Upper lobe of left lung (tissue), 6 donors: Measurements from ENCODE around the gene RAC3. TPM values are rescaled to one million over a fixed set of nuclear protein-coding genes. Genes with fewer than 3 reads are reported as not detected.

Source experiments
- ATAC-seq, 2 donors: fragments of 200-7000 bp; cut with Tn5 transposase; one replicate each; pipeline ENCODE4 v1.9.1; 2022; ENCODE audit warnings: mild to moderate bottlenecking in 2 of 2, moderate library complexity in 2 of 2; ENCODE audit not compliant: low FRiP score in 2 of 2
- DNase-seq, 2 donors: peaks; one replicate each; pipeline ENCODE4 v3.0.0-alpha.2; 2019 to 2020
- H3K27ac ChIP-seq, 4 donors: fragments of 200-600 bp; sonication (generic); one replicate each; pipeline ENCODE4 v1.5.1; 2016 to 2019
- H3K27me3 ChIP-seq, 4 donors: fragments of 200-600 bp; sonication (generic); one replicate each; pipeline ENCODE4 v1.5.1; 2017 to 2019
- H3K36me3 ChIP-seq, 4 donors: fragments of 200-600 bp; sonication (generic); one replicate each; pipeline ENCODE4 v1.5.1; 2016 to 2019
- H3K4me1 ChIP-seq, 4 donors: fragments of 200-600 bp; sonication (generic); one replicate each; pipeline ENCODE4 v1.5.1; 2018 to 2019
- H3K4me3 ChIP-seq, 4 donors: fragments of 200-600 bp; sonication (generic); one replicate each; pipeline ENCODE4 v1.5.1; 2017 to 2019; ENCODE audit warnings: mild to moderate bottlenecking in 2 of 4, moderate library complexity in 1 of 4
- H3K9me3 ChIP-seq, 4 donors: fragments of 200-600 bp; sonication (generic); one replicate each; pipeline ENCODE4 v1.5.1; 2018 to 2019
- CTCF ChIP-seq, 6 experiments: fragments of 450-650 bp in 4 of 6; fragments of 200-600 bp in 2 of 6; sonication (generic) in 2 of 6; IDR thresholded peaks; one replicate each; pipeline ENCODE4 v1.5.1; 2016 to 2019; ENCODE audit warnings: antibody characterized with exemption in 6 of 6
- EP300 ChIP-seq, 4 donors: sonication (generic); formaldehyde crosslinking; IDR thresholded peaks; one replicate each; pipeline ENCODE4 v1.5.1; 2017; ENCODE audit warnings: antibody characterized with exemption in 4 of 4, control low read depth in 2 of 4
- POLR2A ChIP-seq, 4 donors: fragments of 450-650 bp; IDR thresholded peaks; one replicate each; pipeline ENCODE4 v1.5.1; 2016 to 2017; ENCODE audit warnings: antibody characterized with exemption in 4 of 4, mild to moderate bottlenecking in 2 of 4
- POLR2AphosphoS5 ChIP-seq, 2 donors: sonication (generic); formaldehyde crosslinking; IDR thresholded peaks; one replicate each; pipeline ENCODE4 v1.5.1; 2017; ENCODE audit warnings: antibody characterized with exemption in 2 of 2
- whole genome bisulfite sequencing, 2 donors: methylation state at CpG; one replicate each; pipeline ENCODE4 v1.1.5; 2017 to 2018; 5-methylcytosine and 5-hydroxymethylcytosine counted together
- total RNA-seq, 6 donors: library from RNA; depleted of rRNA in 4 of 6; stranded (reverse); fragments of >200 nt in 4 of 6; gene quantifications; one replicate each; pipeline versions ENCODE4 v1.1.0 to v1.2.1, GENCODE V29; 2016 to 2021
- donor health status: DM: no; HTN: no; CAD: no; lungs with moderate emphysema.
- donor health status: DM: no; HTN: yes; CAD: no; lungs with severe emphysema.

The RAC3 gene
- total RNA-seq, 6 donors from 2014 or later: 3.0 to 12.6 (median 7.1) TPM

GRCh38 chr17:81986606-81987005 is 44.9 kb upstream of the RAC3 start:
- no peak for TF ChIP-seq POLR2AphosphoS5 (IDR thresholded peaks at IDR 0.05)
- no peak for TF ChIP-seq CTCF (IDR thresholded peaks at IDR 0.05)
- TF ChIP-seq POLR2A (IDR thresholded peaks at IDR 0.05): no peak
- no peak for TF ChIP-seq EP300 (IDR thresholded peaks at IDR 0.05)
- Histone ChIP-seq H3K27ac (no peak overlapping the region), H3K27me3 (no peaks in the 10 kb centered on the region), H3K36me3 (peaks cover 7 to 45% (median 29%) of the 10 kb centered on the region in 4 donors), H3K9me3 (no peaks in the 10 kb centered on the region), H3K4me3 (no peak overlapping the region), H3K4me1 (peaks cover 8 to 12% (median 10%) of the 10 kb centered on the region in 4 donors)
- 95% methylated on average over 26 of the region's 26 CpGs for WGBS, 2 donors
- no peak for ATAC-seq
- peak in 1 of 2 donors; percentile 78 for DNase-seq

GRCh38 chr17:81987161-81987770 is 44.2 kb upstream of the RAC3 start:
- H3K27ac ChIP-seq: no peak overlapping the region
- TF ChIP-seq POLR2AphosphoS5 (IDR thresholded peaks at IDR 0.05) (no peak), CTCF (IDR thresholded peaks at IDR 0.05) (no peak), EP300 (IDR thresholded peaks at IDR 0.05) (no peak), POLR2A (IDR thresholded peaks at IDR 0.05) (no peak)

GRCh38 chr17:81990836-81991683 is 40.4 kb upstream of the RAC3 start:
- Histone ChIP-seq H3K4me3 (no peak overlapping the region), H3K27ac (peak overlapping the region; percentile 51 to 79 (median 76)), H3K27me3 (no peaks in the 10 kb centered on the region), H3K36me3 (peaks cover 0 to 14% (median 3%) of the 10 kb centered on the region in 4 donors), H3K4me1 (peaks cover 21 to 48% (median 41%) of the 10 kb centered on the region in 4 donors), H3K9me3 (no peaks in the 10 kb centered on the region)
- TF ChIP-seq CTCF (IDR thresholded peaks at IDR 0.05) (no peak), POLR2AphosphoS5 (IDR thresholded peaks at IDR 0.05) (no peak), POLR2A (IDR thresholded peaks at IDR 0.05) (no peak), EP300 (IDR thresholded peaks at IDR 0.05) (no peak)
- peak in 1 of 2 donors; percentile 59 for DNase-seq
- peak in 1 of 2 donors; percentile 2 for ATAC-seq
- 79 to 82% methylated on average over 9 to 25 of the region's 25 CpGs for WGBS, 2 donors

More at GRCh38 chr17:81987161-81987770, 44.2 kb upstream of the RAC3 start:
- Histone ChIP-seq H3K9me3 (no peaks in the 10 kb centered on the region), H3K27me3 (no peaks in the 10 kb centered on the region), H3K36me3 (peaks cover 7 to 45% (median 27%) of the 10 kb centered on the region in 4 donors), H3K4me1 (peaks cover 13 to 17% (median 16%) of the 10 kb centered on the region in 4 donors), H3K4me3 (no peak overlapping the region)
- 80 to 87% methylated on average over 25 to 26 of the region's 26 CpGs for WGBS, 2 donors
- DNase-seq (peak in 1 of 2 donors; percentile 81), ATAC-seq (no peak)

- Histone ChIP-seq H3K27ac (peak overlapping the region; percentile 51 to 79 (median 76)), H3K36me3 (peaks cover 0 to 11% (median 7%) of the 10 kb centered on the region in 4 donors), H3K9me3 (no peaks in the 10 kb centered on the region), H3K4me1 (peaks cover 21 to 48% (median 41%) of the 10 kb centered on the region in 4 donors), H3K27me3 (no peaks in the 10 kb centered on the region), H3K4me3 (peak overlapping the region in 2 of 4 donors; percentile 7 to 25)
- TF ChIP-seq EP300 (IDR thresholded peaks at IDR 0.05) (no peak), POLR2A (IDR thresholded peaks at IDR 0.05) (peak in 1 of 4 donors; percentile 76), POLR2AphosphoS5 (IDR thresholded peaks at IDR 0.05) (peak; percentile 13 to 51), CTCF (IDR thresholded peaks at IDR 0.05) (peak in 1 of 6 experiments; percentile 22)
- DNase-seq (peak; percentile 95), ATAC-seq (peak; percentile 59 to 91)
- WGBS, 2 donors: 26 to 60% methylated on average over 5 to 19 of the region's 31 CpGs
These were observed 39.7 kb upstream of the RAC3 start for GRCh38 chr17:81991684-81992305.
